ENCODE results near the gene RPS14.

Gene RPS14

DNA sequence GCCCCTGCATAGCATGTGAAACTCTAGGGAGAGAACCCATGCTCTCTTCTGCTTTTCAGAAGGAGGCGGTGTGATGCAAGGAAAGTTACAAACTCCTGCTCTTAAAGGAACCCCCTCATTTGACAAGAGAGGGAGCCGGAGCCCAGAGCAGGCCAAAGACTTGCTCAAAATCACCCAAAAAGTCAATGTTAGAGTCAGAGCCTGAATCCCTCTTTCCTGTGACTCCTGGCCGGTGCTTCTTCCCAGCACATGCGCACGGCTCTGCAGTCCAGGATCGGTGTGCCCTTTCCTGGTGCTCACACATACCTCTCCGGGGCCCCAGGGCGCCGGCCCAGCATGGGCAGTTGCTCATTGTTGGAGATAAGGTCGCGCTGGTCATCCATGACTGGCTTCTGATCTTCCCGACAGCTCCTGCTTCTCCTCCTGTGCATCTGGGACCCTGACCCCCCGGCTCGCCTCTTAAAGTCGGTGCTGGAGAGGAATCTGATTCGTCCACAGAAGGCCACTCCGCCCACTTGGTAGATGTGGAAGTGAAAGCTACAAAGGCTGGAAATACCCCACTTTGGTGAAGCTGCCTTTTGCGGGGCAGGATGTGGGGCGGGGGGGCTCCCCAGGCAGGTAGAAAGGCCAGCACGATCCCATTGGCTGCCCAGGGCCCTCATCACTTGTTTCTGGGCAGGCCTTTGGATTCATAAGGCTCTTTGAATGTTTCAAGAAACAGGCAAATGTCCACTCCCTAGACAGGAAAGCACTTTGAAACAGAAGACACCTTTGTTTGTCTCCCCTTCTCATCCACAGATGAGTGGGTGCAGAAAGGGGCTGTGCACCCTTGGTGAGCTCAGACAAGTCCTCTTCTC, 37.0 kb downstream of the RPS14 start, which contains the start of gene CD74:
Gene CD74, minus strand, starts transcription at position 592 of the 857 bp plus-strand sequence. Its CDS starts 161 bp downstream, at position 431.
- peak; percentile 88 for DNase-seq

DNA sequence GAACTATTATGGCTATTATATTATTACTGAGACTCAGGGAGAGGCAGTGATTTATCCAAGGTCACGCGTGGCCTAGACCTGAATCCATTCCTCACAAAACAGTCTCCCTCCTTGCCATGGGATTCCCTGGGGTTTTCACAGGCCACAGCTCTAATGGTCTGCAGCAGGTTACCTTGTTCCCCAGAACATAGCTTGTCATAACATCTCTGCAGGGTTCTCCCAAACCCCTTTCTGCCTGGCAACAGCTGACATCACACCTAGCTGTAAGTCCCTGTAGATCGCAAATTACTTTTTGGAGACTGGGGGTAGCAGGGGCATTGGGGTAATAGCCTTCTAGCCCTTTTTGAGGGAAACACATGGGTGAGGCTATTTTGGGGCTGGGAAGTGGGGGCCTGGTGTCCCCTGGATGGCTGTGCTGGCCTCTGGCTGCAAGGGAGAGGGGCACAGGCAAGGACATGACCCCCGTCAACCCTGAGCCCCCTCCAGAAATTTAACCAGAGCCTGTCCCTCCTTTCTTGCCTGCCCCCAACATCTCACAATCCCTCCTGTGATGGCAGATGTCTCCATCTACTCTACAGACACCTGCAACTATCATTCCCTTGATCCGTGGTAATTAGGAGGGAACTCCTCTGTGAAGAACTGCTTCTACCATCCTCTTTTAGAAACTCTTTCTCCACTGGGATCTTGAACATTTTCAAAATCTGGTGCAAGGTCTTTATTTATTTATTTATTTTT, 38.1 kb downstream of the RPS14 start:
- peak; percentile 71 for DNase-seq

DNA sequence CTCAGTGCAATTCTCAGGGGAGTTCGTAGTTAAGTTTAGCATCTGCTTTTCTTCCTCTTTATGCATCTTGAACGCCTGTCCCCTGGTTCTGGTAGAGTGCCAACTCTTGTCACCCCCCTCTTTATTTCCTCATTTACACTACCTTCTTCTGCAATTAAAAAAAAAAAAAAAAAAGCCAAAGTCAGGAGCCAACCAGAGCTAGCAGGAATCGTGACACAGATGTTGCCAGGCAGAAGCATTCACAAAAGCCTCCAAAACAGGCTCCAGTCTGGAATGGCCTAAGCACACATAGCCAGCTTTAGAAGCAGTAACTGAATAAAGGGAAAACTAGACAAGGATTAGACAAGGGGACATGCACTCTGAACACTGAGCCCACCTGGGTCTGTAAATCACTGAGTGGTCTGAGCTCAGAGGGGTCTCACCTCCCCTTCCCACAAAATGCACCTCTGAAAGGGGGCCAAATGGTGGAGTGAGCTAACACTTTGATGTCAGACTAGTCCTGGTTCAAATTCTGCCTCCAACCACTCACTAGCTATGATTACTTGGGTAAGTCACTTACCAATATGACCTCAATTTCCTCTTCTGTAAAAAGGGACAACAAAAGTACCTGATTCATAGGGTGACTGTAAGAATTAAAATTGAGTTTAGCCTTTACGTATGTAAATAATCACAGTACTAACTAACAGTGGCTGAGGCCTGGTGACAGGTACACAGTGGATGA, 38.9 kb downstream of the RPS14 start:
- DNase-seq = peak; percentile 27

DNA sequence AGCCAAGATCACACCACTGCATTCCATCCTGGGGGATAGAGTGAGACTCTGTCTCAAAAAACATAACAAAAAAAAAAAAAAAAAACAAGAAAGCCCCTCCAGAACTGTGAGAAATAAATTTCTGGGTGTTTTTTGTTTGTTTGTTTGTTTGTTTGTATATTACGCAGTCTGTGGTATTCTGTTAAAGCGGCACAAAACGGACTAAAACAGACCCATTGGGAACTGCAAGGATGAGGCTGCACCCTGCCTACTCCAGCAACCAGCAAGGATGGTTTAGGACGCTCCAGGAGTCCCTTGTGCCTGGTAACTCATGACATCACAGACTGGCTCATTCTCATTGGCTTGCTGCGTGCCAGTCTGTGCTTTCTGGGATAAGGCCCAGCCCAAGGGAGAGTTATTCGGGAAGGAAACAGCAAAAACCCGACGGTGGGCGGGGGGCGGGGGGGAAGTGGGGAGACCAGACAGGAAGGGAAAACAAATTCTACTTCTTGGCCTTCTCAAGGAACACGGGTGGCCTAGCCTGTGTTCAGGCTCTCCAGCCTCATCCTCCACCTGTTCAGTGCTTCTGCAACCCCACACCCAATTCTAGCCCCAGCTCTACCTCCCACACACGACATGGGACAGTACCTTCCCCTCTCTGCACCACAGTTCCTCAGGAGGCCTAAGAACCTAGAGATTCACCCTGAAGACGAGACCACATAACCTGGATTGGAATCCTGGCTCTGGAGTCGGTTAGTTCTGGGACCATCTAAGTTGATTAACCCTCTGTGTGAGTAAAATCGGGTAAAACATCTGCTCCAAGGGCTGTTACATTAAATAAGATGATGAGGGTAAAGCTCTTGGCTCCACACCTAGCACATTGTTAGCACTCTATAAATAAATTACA, 39.7 kb downstream of the RPS14 start:
- DNase-seq = peak; percentile 36

DNA sequence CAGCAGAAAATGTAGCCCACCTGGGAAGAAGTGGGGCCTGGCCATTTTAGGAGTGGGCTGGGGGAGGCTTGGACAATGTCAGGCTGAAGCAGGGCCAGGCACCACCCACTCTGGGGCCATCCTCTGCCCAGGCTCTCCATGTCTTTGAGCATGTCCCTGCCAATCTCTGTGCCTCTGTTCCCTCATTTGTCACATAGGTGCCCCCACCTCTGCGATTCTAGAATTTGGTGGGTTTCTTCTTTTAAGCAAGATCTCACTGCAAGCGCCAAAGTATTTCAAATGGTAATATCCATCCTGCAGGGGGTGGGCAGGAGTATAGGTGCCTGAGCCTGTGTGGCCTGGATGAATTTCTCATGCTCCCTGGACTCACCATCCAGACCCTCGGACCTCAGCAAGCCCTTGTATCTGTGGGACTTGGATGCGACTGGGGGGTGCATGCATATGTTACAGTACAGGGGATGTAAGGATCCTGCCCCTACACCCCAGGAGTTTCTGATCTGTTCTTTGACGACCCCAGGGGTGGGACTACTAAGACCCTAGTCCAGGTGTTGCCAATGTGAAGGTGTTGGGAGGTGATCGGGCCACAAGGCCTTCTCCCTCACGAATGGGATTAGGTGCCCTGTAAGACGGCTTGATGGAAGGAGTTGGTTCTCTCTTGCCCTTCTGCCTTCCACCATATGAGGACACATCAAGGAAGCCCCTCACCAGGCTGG, 41.2 kb downstream of the RPS14 start:
- no peak for DNase-seq

DNA sequence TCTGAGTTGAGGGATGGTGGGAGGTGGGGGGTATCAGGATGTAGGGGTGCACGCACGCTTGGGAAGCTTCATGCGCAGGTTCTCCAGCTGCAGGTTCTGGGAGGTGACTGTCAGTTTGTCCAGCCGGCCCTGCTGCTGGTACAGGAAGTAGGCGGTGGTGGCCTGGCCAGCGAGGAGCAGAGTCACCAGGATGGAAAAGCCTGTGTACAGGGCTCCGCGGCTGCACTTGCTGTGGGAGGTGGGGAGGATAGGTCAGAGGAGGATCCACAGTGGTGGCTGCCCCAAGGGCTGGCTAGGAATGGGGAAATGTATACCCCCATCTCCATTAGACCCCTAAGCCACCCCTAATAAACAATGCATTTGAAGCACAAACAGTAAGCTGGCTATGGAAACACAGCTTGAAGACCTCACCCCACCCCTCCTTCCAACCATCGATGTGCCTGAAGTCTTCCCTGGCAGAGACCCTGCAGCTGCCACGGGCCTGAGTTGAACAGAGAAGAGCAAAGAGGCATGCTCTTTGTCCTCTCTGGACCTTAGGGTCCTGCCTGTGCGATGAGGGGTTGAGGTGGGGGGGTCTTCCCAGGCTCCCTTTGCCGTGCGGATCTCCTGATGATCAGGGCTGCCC, 42.3 kb downstream of the RPS14 start:
- no peak for DNase-seq

DNA sequence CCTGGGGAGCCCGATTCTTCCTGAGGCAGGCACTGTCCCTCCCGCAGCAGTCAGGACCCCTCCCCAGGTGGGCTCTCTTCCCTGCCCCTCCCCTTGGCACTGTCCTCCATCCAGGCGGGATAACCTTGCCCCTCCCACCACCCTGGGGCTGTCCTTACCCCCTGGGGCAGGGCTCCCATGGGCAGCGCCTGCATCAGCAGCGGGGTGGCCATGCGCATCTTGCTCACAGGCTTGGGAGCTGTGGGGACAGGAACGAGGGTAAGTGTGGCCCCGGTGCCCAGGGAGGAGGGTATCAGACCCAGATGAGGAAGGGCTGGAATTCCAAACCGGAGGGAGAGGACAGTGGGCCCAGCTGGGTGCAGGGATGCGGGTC, 42.8 kb downstream of the RPS14 start:
- DNase-seq = no peak

DNA sequence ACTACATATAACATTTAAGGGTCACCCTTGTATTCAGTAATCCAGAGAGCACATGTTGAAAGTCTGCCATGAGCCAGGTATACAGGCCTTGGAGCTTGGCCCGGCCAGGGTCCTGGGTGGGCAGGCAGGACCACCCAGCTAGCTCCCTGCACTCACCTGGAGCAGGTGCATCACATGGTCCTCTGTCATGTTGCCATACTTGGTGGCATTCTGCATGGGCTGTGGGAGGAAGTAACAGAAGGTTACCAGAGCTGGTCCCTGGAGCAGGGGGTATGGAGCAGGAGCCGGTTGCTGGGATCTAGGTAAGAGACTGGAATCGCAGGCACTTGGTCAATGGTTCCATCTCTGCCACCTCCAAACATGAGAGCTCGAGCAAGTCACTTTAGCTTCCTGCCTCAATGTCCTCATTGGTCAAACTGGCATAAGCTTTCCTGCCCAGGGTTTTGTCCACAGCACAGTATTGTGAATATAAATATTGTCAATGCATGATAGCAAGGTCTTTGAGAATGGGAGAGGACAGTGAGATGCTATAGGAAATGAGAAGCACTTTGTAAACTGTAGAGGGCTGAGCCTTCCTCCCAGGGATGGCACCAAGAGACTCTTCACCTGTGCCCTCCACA, 43.3 kb downstream of the RPS14 start:
- no peak for DNase-seq

DNA sequence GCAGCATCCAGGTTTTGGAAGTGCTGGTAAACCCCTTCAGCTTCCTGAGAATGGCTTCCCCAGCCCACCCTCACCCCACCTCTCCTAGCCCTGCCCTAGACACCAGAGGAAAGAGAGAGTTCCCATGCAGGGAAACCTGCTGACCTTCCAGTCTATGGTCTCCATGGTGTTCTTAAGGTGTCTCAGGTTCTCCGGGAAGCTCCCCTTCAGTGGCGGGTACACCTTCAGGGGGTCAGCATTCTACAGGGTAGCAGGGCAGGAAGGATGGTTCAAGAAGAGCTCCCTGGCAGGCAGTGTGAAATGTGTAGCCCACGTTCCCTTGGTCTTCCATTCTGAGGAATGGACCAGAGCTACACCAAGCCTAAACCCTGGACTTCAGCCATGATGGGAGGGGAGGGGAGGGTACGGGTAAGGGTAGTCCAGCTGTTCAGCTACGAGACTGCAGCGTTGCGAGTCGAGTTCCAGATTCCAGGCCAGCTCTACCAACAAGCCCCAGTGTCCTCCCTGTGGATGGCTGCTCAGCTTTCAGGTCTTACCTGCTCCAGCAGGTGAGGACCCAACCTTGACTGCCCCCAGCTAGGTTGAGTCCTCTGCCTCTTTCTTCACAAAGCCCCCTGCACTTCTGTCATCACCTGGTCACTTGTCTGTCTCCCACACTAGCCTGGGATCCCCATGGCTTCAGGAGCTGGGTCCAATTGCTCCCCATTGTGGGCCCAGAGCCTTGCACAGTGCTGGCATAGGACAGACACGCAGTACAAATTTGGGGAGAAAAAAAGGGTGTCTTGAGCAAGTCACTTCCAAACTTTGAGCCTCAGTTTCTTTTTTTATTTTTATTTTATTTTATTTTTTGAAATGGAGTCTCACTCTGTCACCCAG, 44.4 kb downstream of the RPS14 start:
- no peak for DNase-seq

DNA sequence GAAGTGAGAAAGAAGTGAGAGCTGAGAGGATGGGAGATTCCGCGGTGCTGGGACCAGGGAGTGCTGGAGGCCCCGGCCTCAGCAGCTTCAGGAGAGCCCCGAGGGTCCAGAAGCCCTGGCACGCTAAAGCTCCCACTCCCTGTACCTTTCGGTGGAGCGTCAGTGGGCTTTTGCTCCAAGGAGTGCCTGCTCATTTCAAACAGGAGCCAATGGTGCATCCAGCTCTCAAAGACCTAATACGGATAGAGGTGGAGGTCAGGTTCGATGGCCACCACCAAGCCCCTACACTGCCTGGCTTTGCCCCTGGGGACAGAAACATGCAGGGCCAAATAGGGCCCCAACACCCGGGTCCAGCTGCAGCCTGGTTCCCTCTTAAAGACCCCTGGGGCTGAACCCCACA, 45.0 kb downstream of the RPS14 start:
- no peak for DNase-seq

DNA sequence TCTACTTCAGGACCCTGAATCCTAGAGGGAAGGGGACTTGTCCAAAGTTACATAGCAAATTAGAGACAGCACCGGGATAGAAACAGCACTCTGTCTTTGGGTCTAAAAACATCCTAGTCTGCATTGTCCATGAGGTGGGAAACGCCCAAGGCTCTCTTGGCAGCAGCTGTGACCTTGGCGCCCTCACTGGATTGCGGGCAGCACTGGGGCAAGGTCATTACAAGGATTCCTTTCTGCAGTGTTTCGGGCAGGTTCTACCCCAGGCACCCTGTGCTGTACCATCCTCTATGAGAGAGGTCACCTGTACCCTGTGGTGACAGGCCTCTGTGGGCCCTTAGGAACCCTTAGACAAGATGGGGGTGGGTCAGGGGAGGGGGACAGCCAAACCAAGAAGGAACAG, 45.4 kb downstream of the RPS14 start:
- DNase-seq = no peak

DNA sequence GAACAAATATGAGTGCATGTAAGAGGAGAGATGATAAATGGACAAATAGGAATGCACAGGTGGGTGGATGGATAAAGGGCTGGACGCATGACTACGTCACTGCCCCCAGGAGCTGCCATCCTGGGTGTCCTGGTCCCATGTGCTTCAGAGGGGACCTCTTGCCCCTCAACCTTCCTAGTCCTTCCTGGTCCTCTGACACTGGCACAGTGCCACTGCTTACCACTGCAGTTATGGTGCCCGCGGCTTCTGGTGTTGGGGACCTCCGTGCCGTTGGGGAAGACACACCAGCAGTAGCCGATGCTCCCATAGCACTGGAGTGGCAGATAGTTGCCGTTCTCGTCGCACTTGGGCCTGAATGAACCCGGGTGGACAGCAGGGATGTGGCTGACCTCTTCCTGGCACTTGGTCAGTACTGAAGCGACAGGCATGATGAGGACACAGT, 46.6 kb downstream of the RPS14 start:
- DNase-seq = no peak

DNA sequence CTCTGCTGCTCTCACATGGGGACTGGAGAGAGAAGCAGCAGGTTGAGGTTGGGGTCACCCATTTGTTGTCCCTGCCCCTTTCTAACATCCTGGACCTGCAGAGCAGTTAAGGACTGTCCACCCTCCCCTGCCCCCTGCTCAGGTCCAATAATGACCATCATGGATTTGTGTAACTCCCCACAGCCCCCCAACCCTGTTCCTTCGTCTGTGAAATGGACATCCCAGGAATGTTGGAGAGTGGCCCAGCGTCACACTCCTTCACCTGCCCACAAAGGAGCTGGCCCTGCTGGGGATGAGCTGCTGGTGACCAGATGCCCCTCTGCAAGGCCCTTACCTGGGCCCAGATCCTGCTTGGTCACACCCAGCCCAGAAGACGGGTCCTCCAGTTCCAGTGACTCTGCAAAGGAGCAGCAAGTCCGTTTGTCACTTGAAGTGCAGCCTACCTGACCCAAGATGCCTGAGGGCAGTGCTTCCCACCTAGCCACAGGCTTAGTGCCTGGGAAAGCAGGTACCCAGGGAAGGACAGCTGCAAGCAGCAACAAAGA, 47.2 kb downstream of the RPS14 start:
- DNase-seq = no peak

DNA sequence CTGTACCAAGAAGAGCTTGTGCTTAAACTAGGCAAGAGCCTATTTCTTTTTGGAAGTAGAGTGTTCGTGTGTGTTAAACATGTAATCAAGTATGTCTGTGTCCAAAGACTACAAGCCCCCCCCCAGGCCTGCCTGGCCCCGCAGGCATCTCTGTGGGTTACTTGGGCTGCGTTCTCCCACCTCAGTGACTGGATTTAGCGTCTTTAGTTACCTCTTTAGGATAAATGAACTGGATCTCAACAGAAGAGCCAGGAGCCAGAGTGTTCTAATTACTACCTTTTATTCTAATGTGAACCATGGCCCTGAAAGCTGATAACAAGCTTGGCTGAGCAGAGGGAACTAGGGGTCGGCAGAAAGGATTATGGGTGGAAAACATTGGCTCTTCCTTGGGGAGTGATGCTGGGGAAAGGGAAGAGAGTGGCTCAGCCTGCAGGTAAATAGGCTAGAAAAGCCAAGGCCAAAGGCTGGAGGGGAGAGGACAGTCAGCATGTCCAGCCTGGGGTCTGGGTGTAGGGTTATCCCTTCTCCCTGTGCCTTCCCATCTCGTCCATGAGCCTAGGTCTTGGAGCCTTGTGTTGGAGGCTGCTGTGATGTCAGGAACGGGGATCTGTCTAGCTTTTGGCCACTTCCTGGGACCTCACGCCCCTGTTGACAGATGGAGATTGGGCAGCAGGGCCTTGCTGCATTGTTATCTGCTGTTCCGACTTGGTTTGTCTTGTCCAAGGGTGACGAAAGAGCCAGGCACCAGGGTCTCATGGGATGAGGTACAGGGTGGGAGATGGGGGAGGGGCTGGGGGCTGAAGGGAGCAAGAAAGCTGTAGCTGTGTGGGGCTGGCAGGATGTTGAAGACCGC, 47.9 kb downstream of the RPS14 start:
- no peak for DNase-seq

DNA sequence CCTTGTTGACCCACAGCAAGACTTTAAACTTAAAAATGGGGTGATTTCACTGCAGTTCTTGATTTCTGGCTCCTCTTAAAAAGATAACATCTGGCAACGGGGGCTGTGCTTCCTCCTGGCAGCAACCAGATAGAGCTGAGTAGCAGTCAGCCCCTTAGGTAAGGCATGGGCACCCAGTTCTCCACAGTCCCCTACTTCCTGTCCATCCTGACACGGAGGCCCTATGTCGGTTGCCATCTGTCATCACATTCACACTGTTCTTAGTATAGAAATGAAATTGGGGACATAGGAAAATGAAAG, 48.5 kb downstream of the RPS14 start:
- DNase-seq = no peak

DNA sequence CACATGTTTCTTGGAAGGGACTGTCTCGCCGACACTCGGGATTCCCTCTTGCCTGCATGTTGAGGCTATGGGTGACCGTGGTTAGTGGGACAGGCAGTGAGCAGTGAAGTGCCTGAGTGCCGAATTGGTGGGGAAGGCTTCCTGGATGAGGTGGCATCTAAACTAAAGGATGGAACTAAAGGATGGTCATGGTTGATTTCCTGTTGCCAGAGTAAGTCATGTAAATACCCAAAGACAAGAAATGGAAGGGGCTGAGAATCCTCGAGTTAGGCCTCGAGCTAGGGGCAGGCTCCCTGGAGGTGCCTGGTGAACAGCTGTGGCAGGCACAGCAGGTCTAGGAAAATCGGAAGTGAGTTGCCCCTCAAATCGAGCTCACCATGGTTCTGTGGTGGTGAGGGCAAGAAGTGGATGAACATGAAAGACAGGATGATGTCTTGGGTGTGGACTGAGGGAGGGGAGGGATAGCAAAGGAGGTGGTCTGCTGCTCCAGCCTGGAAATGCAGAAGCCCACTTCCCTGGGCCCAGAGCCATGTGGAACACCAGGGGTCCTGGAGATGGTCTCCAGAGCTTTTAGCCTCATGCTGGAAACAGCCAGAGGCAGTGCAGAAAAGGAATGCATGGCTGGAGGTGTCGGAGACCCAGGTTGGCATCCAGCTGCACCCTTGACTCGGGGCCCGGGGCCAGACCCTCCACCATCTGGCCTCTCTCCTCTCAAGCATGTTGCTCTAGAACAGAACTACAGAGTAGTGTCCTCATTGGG, 49.0 kb downstream of the RPS14 start:
- DNase-seq = no peak

DNA sequence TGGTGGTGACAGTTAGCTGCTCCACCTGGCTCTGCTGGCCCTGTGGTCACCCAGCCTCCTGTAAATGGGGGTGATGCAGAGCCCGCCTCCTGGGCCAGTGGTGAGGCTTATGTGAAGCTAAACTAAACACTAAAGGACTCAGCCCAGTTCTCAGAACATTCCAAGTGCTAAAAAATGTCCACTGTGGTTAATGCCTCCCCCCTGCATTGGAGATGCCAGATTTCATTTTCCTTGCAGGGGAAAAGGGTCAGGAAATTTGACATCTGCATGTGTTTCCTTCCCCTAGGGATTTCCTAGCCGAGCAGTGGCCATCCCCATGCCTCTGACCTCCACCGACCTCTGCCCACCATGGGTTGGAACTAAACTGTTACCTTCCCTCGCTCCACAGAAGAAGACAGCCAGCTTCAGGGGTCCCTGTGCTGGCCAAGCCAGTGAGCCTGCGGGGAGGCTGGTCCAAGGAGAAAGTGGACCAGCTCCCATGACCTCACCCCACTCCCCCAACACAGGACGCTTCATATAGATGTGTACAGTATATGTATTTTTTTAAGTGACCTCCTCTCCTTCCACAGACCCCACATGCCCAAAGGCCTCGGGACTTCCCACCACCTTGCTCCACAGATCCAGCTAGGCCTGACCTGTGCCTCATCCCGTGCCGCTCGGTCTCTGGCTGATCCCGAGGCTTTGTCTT, 49.9 kb downstream of the RPS14 start:
- no peak for DNase-seq
